Measurements from ENCODE around the gene ADAM12. TPM values are rescaled to one million over a fixed set of nuclear protein-coding genes. Genes with fewer than 3 reads are reported as not detected.
A peak's percentile ranks its signal among the peaks of the same experiment; 100 is the strongest.

ADAM12 gene
- total and polyA plus RNA-seq, 2 of the 13 experiments (the other 11 are each of a cell fraction or from before 2014, with no cell fraction given): not detected

DNA sequence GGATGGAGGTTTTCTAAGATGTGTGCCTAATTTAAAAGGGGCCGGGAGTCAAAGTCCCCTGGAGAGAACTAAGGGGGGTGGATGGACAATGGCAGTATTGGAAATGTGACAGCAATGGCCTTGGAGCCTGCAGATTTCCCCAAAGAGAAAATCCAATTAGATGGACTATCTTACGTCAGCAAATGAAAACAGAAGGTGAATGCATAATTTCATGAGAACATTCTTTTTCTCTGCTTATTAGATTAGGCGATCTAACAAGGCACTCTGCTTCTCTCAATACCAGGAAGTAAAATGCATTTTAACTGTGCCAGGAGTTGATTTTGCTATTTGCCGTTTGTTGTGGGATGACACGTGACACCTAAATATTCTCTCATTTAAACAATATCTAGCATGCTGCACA lies 226.6 kb downstream of the ADAM12 start (continued):
- TF ChIP-seq, protein P1, sequence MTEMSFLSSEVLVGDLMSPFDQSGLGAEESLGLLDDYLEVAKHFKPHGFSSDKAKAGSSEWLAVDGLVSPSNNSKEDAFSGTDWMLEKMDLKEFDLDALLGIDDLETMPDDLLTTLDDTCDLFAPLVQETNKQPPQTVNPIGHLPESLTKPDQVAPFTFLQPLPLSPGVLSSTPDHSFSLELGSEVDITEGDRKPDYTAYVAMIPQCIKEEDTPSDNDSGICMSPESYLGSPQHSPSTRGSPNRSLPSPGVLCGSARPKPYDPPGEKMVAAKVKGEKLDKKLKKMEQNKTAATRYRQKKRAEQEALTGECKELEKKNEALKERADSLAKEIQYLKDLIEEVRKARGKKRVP (CRISPR knock-in tag; IDR thresholded peaks at IDR 0.05): no peak
- TF ChIP-seq ZMAT3 (CRISPR knock-in tag; conservative IDR thresholded peaks at IDR 0.05) (no peak), U2AF1 (optimal IDR thresholded peaks at IDR 0.05; ENCODE audit: low read depth, low read length) (no peak), NKX3-1 (CRISPR knock-in tag; IDR thresholded peaks at IDR 0.05) (no peak)

DNA sequence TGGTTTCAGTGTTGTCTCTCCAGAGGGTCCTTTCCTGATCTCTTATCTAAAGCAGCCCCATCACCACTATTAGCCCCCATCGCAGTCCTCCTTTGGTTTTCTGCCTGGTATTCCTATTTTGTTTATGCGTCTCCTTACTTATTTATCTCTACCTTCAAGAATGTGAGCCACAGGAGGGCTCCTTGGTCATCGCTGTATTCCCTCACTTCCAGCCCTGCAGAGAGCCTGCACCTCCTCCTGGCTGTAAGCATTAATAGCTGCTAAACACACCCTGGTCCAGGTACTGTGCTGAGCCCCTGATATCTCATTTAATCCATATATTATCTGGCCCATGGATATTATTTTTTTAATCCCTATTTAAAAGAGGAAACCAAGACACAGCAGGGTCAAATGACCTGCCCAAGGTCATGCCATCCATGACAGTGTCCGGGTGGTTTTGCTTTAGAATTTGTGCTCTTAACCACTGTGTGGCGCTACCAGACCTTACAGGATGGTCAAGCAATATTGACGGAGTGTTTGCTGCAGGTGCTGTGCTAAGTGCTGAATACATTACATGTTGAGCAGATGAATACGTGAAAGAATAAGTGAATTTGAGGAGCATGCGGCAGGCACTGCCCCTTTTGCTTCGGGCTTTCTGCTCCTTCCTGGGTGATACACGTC lies 227.2 kb downstream of the ADAM12 start:
- Histone ChIP-seq H3K4me1 (ENCODE audit: insufficient read depth, low read length) (0 out of 2 replicates have a peak, but pooled peaks cover 1% of the 10 kb centered on the region), H2AFZ (ENCODE audit: low read length) (no peak overlapping the region), H3K79me2 (ENCODE audit: insufficient read depth, low read length) (no peaks in the 10 kb centered on the region), H3K27ac (ENCODE audit: extremely low read length, insufficient read depth, low read length) (no peak overlapping the region), H3K9ac (ENCODE audit: insufficient read depth, low read depth, low read length) (no peak overlapping the region), H3K36me3 (replicated peaks in 1 of 2; ENCODE audit: control insufficient read depth in 1 of 2, insufficient read depth in 2 of 2, low read length in 2 of 2) (no peaks in the 10 kb centered on the region), H3K4me3 (replicated peaks in 1 of 3; ENCODE audit: insufficient read depth in 1 of 3, low read depth in 2 of 3, low read length in 3 of 3) (no peak overlapping the region), H4K20me1 (ENCODE audit: insufficient read depth, low read length) (no peaks in the 10 kb centered on the region), H3K27me3 (ENCODE audit: control insufficient read depth in 1 of 2, insufficient read depth in 2 of 2, low read length in 2 of 2) (peaks cover 0 to 8% of the 10 kb centered on the region in 2 experiments; a peak in 1 of 5 replicates), H3K4me2 (ENCODE audit: low read depth, low read length) (no peak overlapping the region), H3K9me3 (ENCODE audit: low read length) (no peaks in the 10 kb centered on the region)
- intact Hi-C loops (cut with micrococcal nuclease; ENCODE audit: unreplicated experiment) (no loop called here), in situ Hi-C loops (cut with HindIII; ENCODE audit: extremely low pct_ligation_motif_present, low pct_unique_long_range_greater_than_20kb) (no loop called here)
- ChIA-PET CTCF (ENCODE audit: low intra/inter-chr PET ratio, low total read pairs) (interaction anchor here (1.1 kb wide), 1 partner anchor 588 kb away, joined by 3 read pairs; no protein-coding TSS in a partner anchor), POLR2A (interaction anchor here (0.6 kb wide), 1 partner anchor 162 kb away, joined by 3 read pairs; no protein-coding TSS in a partner anchor)
- FAIRE-seq (no peak), DNase-seq (ENCODE audit: low spot score) (no peak), ATAC-seq (0 out of 3 replicates have a peak, but pooled peaks have one; percentile 44)
- no peak for TF ChIP-seq PCBP1 (IDR thresholded peaks at IDR 0.05; ENCODE audit: borderline replicate concordance, low read depth, low read length)
- TF ChIP-seq, protein P2, sequence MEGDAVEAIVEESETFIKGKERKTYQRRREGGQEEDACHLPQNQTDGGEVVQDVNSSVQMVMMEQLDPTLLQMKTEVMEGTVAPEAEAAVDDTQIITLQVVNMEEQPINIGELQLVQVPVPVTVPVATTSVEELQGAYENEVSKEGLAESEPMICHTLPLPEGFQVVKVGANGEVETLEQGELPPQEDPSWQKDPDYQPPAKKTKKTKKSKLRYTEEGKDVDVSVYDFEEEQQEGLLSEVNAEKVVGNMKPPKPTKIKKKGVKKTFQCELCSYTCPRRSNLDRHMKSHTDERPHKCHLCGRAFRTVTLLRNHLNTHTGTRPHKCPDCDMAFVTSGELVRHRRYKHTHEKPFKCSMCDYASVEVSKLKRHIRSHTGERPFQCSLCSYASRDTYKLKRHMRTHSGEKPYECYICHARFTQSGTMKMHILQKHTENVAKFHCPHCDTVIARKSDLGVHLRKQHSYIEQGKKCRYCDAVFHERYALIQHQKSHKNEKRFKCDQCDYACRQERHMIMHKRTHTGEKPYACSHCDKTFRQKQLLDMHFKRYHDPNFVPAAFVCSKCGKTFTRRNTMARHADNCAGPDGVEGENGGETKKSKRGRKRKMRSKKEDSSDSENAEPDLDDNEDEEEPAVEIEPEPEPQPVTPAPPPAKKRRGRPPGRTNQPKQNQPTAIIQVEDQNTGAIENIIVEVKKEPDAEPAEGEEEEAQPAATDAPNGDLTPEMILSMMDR (CRISPR knock-in tag; IDR thresholded peaks at IDR 0.05): peak; percentile 54
- TF ChIP-seq STAG1 (CRISPR knock-in tag; IDR thresholded peaks at IDR 0.05): peak; percentile 58
- TF ChIP-seq, protein P3, sequence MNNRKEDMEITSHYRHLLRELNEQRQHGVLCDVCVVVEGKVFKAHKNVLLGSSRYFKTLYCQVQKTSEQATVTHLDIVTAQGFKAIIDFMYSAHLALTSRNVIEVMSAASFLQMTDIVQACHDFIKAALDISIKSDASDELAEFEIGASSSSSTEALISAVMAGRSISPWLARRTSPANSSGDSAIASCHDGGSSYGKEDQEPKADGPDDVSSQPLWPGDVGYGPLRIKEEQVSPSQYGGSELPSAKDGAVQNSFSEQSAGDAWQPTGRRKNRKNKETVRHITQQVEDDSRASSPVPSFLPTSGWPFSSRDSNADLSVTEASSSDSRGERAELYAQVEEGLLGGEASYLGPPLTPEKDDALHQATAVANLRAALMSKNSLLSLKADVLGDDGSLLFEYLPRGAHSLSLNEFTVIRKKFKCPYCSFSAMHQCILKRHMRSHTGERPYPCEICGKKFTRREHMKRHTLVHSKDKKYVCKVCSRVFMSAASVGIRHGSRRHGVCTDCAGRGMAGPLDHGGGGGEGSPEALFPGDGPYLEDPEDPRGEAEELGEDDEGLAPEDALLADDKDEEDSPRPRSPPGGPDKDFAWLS (CRISPR knock-in tag; IDR thresholded peaks at IDR 0.05; ENCODE audit: borderline replicate concordance): no peak
- TF ChIP-seq YY1 (IDR thresholded peaks at IDR 0.05; ENCODE audit: insufficient read depth, insufficient replicate concordance, low read depth, low read length): no peak
- no TSS peak for BruUV-seq (replicated peaks)
- WGBS (ENCODE audit: low lambda C conversion rate): 9% methylated on average over 10 of the region's 10 CpGs
